MM.1S (cell line): ENCODE data around the gene ENOPH1.
"Not testable (repeated sequence)": the region's sequence is repeated elsewhere in the genome, so short reads cannot be mapped to it uniquely, and the experiment has no call there.

ENCODE experiments used
- EZH2 ChIP-seq: fragments of 300-600 bp; sonication (generic); optimal IDR thresholded peaks from 2 replicates; pipeline ENCODE3; 2017; ENCODE audit warnings: low read depth, mild to moderate bottlenecking, antibody characterized with exemption, low read length, mixed read lengths
- TF ChIP-seq, protein P1 (sequence below): fragments of 300-600 bp; sonication (generic); IDR thresholded peaks from 2 replicates; pipeline ENCODE4 v1.5.1; 2016; ENCODE audit warnings: antibody characterized with exemption, low read length, mixed read lengths

DNA sequence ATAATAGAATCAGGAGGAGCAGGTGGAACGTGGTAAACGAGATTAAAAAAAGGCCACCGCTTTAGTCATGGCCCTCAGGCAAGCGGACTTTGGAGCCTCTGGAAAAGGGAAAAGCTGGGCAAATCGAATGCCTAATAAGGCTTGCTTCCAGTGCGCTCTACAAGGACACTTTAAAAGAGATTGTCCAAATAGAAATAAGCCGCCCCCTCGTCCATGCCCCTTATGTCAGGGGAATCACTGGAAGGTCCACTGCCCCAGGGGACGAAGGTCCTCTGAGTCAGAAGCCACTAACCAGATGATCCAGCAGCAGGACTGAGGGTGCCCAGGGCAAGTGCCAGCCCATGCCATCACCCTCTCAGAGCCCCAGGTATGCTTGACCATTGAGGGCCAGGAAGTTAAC lies 47.1 kb downstream of the ENOPH1 start:
- TF ChIP-seq, protein P1, sequence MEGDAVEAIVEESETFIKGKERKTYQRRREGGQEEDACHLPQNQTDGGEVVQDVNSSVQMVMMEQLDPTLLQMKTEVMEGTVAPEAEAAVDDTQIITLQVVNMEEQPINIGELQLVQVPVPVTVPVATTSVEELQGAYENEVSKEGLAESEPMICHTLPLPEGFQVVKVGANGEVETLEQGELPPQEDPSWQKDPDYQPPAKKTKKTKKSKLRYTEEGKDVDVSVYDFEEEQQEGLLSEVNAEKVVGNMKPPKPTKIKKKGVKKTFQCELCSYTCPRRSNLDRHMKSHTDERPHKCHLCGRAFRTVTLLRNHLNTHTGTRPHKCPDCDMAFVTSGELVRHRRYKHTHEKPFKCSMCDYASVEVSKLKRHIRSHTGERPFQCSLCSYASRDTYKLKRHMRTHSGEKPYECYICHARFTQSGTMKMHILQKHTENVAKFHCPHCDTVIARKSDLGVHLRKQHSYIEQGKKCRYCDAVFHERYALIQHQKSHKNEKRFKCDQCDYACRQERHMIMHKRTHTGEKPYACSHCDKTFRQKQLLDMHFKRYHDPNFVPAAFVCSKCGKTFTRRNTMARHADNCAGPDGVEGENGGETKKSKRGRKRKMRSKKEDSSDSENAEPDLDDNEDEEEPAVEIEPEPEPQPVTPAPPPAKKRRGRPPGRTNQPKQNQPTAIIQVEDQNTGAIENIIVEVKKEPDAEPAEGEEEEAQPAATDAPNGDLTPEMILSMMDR = not testable (repeated sequence)
- TF ChIP-seq EZH2 = not testable (repeated sequence)
